K562 (cell line): Measurements from ENCODE around the gene MCOLN2. TPM values are rescaled to one million over a fixed set of nuclear protein-coding genes. Genes with fewer than 3 reads are reported as not detected.

Source experiments
- ATAC-seq: fragments of 200-7000 bp; cut with Tn5 transposase; 3 replicates; pipeline ENCODE4 v1.9.1; 2020; ENCODE audit warnings: moderate library complexity
- BruUV-seq: library from RNA; stranded (reverse); fragments of 400-500 nt; replicated peaks from 2 replicates; lab custom pipeline; 2021; lab: Mats Ljungman, UMichigan
- CTCF ChIA-PET: fragments of 300-600 bp; formaldehyde crosslinking; extraction: SDS; loops from one replicate; lab custom pipeline; 2021; ENCODE audit warnings: low intra/inter-chr PET ratio; lab: Yijun Ruan, JAX
- POLR2A ChIA-PET: fragments of 300-600, 350-650 bp; sonication (Branson Sonifier 250); formaldehyde crosslinking; extraction: SDS; loops from one replicate; lab custom pipeline; 2021; ENCODE audit warnings: antibody characterized with exemption, inconsistent platforms; lab: Yijun Ruan, JAX
- DNase-seq, 4 experiments: peaks; one replicate each; pipeline versions ENCODE4 v3.0.0 to v3.0.0-alpha.2; 2011 to 2018; ENCODE audit warnings: low spot score in 3 of 4, mixed read lengths in 3 of 4; ENCODE audit errors: extremely low read depth in 1 of 4
- FAIRE-seq: peaks from 2 replicates; lab custom pipeline; 2011; peaks lifted over from hg19 to GRCh38; lab: Jason Lieb, UNC
- H2AFZ ChIP-seq: 2 replicates; pipeline ENCODE4 v1.6.0; 2011; ENCODE audit warnings: low read depth, low read length, control low read depth, inconsistent platforms
- H3K27ac ChIP-seq: fragments of 200-600 bp; 3 replicates; pipeline ENCODE4 v1.8.0; 2011; ENCODE audit warnings: low read depth, mild to moderate bottlenecking, control low read depth, inconsistent platforms, low read length, moderate library complexity, mixed read lengths; ENCODE audit errors: extremely low read depth
- H3K27me3 ChIP-seq, 2 experiments: fragments of 300-600 bp in 1 of 2; 2 replicates in 1 of 2; 3 replicates in 1 of 2; pipeline versions ENCODE4 v1.6.0 to v1.8.0; 2011; ENCODE audit warnings: inconsistent platforms in 2 of 2, low read length in 2 of 2, mild to moderate bottlenecking in 1 of 2, mixed read lengths in 1 of 2, moderate library complexity in 1 of 2; ENCODE audit not compliant: control insufficient read depth in 2 of 2, insufficient read depth in 2 of 2
- H3K36me3 ChIP-seq: fragments of 300-600 bp; 3 replicates; pipeline ENCODE4 v1.8.0; 2011; ENCODE audit warnings: mild to moderate bottlenecking, low read length, inconsistent platforms; ENCODE audit not compliant: control insufficient read depth, insufficient read depth
- H3K4me1 ChIP-seq, 2 experiments: fragments of 200-600 bp in 1 of 2; replicated peaks in 1 of 2; 2 replicates in 1 of 2; 3 replicates in 1 of 2; pipeline versions ENCODE4 v1.5.1 to v1.8.0; 2011; ENCODE audit warnings: inconsistent platforms in 2 of 2, low read length in 2 of 2, mild to moderate bottlenecking in 1 of 2, mixed read lengths in 1 of 2, moderate library complexity in 1 of 2; ENCODE audit not compliant: control insufficient read depth in 2 of 2, insufficient read depth in 2 of 2
- H3K4me2 ChIP-seq: 2 replicates; pipeline ENCODE4 v1.6.1; 2011; ENCODE audit warnings: low read length, control low read depth, inconsistent platforms, mixed read lengths; ENCODE audit not compliant: insufficient read depth
- H3K4me3 ChIP-seq: fragments of 200-600 bp; sonication (generic), shearing (Covaris generic); 2 replicates; pipeline ENCODE4 v1.5.1; 2016; ENCODE audit warnings: control low read depth, inconsistent platforms
- H3K79me2 ChIP-seq: fragments of 200-600 bp; 3 replicates; pipeline ENCODE4 v1.8.0; 2011; ENCODE audit warnings: low read length, inconsistent platforms; ENCODE audit not compliant: control insufficient read depth, insufficient read depth
- H3K9ac ChIP-seq, 2 experiments: 2 replicates each; pipeline versions ENCODE4 v1.6.0 to v1.6.1; 2011; ENCODE audit warnings: low read depth in 2 of 2, low read length in 2 of 2, control low read depth in 1 of 2, inconsistent platforms in 1 of 2, mild to moderate bottlenecking in 1 of 2, mixed read lengths in 1 of 2; ENCODE audit not compliant: insufficient read depth in 1 of 2
- H3K9me1 ChIP-seq: one replicate; pipeline ENCODE4 v1.6.0; 2011; ENCODE audit warnings: inconsistent platforms, mild to moderate bottlenecking, low read length, moderate library complexity; ENCODE audit not compliant: control insufficient read depth, insufficient read depth
- H3K9me3 ChIP-seq: replicated peaks from 2 replicates; pipeline ENCODE4 v1.5.1; 2011; ENCODE audit warnings: low read depth, low read length, inconsistent platforms; ENCODE audit not compliant: control insufficient read depth, insufficient read depth
- H4K20me1 ChIP-seq: replicated peaks from 2 replicates; pipeline ENCODE4 v1.6.1; 2011; ENCODE audit warnings: low read length, inconsistent platforms, mixed read lengths; ENCODE audit not compliant: control insufficient read depth, insufficient read depth
- ELF1 ChIP-seq: fragments of 200-800 bp; sonication (Bioruptor generic); IDR thresholded peaks from 2 replicates; pipeline ENCODE4 v1.6.1; 2016; ENCODE audit warnings: missing genetic modification characterization, missing compliant biosample characterization
- SETDB1 ChIP-seq: IDR thresholded peaks from one replicate; pipeline ENCODE4 v1.6.1; 2012; ENCODE audit warnings: low read length, control low read depth, inconsistent platforms
- SUPT5H ChIP-seq: fragments of 450-650 bp; IDR thresholded peaks from 2 replicates; pipeline ENCODE4 v1.6.1; 2016
- ZC3H11A ChIP-seq: IDR thresholded peaks from 2 replicates; pipeline ENCODE4 v1.6.1; 2012; ENCODE audit warnings: low read depth, low read length, improper control_type of control experiment
- WGBS: fragments of 100-300 bp; shearing (Covaris generic); methylation state at CpG from one replicate; pipeline ENCODE4 v1.1.6; 2016; ENCODE audit warnings: low coverage, mixed read lengths; ENCODE audit not compliant: insufficient coverage; ENCODE audit errors: missing lambda C conversion rate; 5-methylcytosine and 5-hydroxymethylcytosine counted together
- in situ Hi-C: fragments of 300-500 bp; cut with MboI; formaldehyde crosslinking; loops from 4 replicates; pipeline ENCODE4 v1.15.0; 2018; ENCODE audit warnings: inconsistent platforms, mixed read lengths
- intact Hi-C: fragments of 100-400 bp; cut with micrococcal nuclease; formaldehyde crosslinking; loops from 2 replicates; pipeline ENCODE4 v1.14.2; 2022
- polyA plus RNA-seq, 8 experiments: library from polyadenylated mRNA; depleted of rRNA in 4 of 8; stranded (reverse) in 5 of 8; unstranded in 3 of 8; fragments of >200 nt; fragmentation: Nextera tagmentation in 2 of 8; fragmentation: Illumina TruSeq in 1 of 8; extraction: Ambion mirVana in 2 of 8; extraction: Trizol in 1 of 8; gene quantifications; 2 replicates each; pipeline versions ENCODE4 v1.2.1 to v1.2.3, GENCODE V29; 2011 to 2014; ENCODE audit warnings: inconsistent platforms in 1 of 8, missing spikeins in 1 of 8
- total RNA-seq, 7 experiments: library from RNA; depleted of rRNA in 6 of 7; stranded (reverse); fragments of >200 nt in 6 of 7; fragmentation: Illumina TruSeq in 2 of 7; extraction: Trizol in 2 of 7; gene quantifications; 2 replicates each; pipeline versions ENCODE4 v1.2.1 to v1.2.3, GENCODE V29; 2011 to 2021; ENCODE audit warnings: low replicate concordance in 1 of 7

Gene MCOLN2
- total and polyA plus RNA-seq, 9 of the 15 experiments (the other 6 are each of a cell fraction or from before 2014, with no cell fraction given), result 0.18 TPM; not detected in 8

- DNase-seq (no peak), FAIRE-seq (no peak), ATAC-seq (no peak)
- BruUV-seq, result no TSS peak
- H4K20me1 ChIP-seq, result no peaks in the 10 kb centered on the region
- H3K9me3 ChIP-seq, result no peaks in the 10 kb centered on the region
- H3K27me3 ChIP-seq, result no peaks in the 10 kb centered on the region
- no peaks in the 10 kb centered on the region for H3K9me1 ChIP-seq
- intact Hi-C loops (no loop called here), in situ Hi-C loops (no loop called here)
- H3K4me3 ChIP-seq, result no peak overlapping the region
- no peak overlapping the region for H3K9ac ChIP-seq
- H3K36me3 ChIP-seq, result no peaks in the 10 kb centered on the region
- ChIA-PET POLR2A (no interaction called here), CTCF (no interaction called here)
- TF ChIP-seq SUPT5H, result no peak
- no peak for TF ChIP-seq ELF1
- no peaks in the 10 kb centered on the region for H3K79me2 ChIP-seq
- no peak overlapping the region for H3K4me2 ChIP-seq
- no peak overlapping the region for H2AFZ ChIP-seq
- WGBS, result 2% methylated on average over 5 of the region's 5 CpGs
- no peaks in the 10 kb centered on the region for H3K4me1 ChIP-seq
- no peak overlapping the region for H3K27ac ChIP-seq
Measured at GRCh38 chr1:84918726-84919336, 78.1 kb downstream of the MCOLN2 start.

GRCh38 chr1:84916897-84917296 is 80.0 kb downstream of the MCOLN2 start:
- Histone ChIP-seq H4K20me1 (no peaks in the 10 kb centered on the region), H3K36me3 (no peaks in the 10 kb centered on the region), H3K4me1 (no peaks in the 10 kb centered on the region), H3K4me3 (no peak overlapping the region), H3K9ac (no peak overlapping the region), H3K9me1 (no peaks in the 10 kb centered on the region), H2AFZ (no peak overlapping the region), H3K27me3 (no peaks in the 10 kb centered on the region; a peak in 1 of 5 replicates), H3K27ac (no peak overlapping the region), H3K9me3 (no peaks in the 10 kb centered on the region), H3K4me2 (no peak overlapping the region), H3K79me2 (no peaks in the 10 kb centered on the region)
- ChIA-PET CTCF (no interaction called here), POLR2A (no interaction called here)
- ATAC-seq, result no peak
- intact Hi-C loops, result no loop called here
- no peak for FAIRE-seq
- TF ChIP-seq ZC3H11A (no peak), SETDB1 (no peak)
- no TSS peak for BruUV-seq
- no peak for DNase-seq
- in situ Hi-C loops, result no loop called here
- 0% methylated on average over 4 of the region's 4 CpGs for WGBS
